Endometrial microvascular endothelial cells (primary cell): ENCODE measurements around the gene FGF14. TPM values are rescaled to one million over a fixed set of nuclear protein-coding genes. Genes with fewer than 3 reads are reported as not detected.

Experiments
- in situ Hi-C: cut with HindIII; loops from 2 replicates; pipeline ENCODE4 v1.10.0; 2017; ENCODE audit warnings: low sequenced_read_pairs, low pct_unique_long_range_greater_than_20kb; ENCODE audit errors: inconsistent ontology term
- total RNA-seq: library from RNA; depleted of rRNA; stranded (reverse); fragments of >200 nt; gene quantifications from one replicate; pipeline ENCODE4 v1.2.3, GENCODE V29; 2015; ENCODE audit errors: inconsistent ontology term

The FGF14 gene
- total RNA-seq, 1 donor from 2014 or later, result under 0.01 TPM

DNA sequence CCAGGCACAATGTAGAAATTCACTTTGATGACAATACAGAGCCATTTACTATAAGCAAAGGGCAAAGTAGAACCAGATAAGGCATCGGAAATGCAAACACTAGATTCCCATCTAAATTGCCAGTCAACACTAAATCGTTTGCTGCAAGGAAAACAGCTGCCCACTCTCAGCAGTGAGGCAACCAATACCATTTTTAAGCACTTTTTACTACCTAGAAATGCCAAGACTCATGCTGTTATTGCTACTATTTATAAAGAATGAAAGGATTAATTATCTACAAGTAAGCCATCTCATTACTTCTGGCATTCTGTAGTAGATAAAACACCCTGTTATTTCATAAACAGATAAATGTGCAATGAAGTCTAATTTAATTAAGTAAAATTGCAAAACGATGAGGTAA, 422.0 kb downstream of the FGF14 start:
- in situ Hi-C loops, result no loop called here

DNA sequence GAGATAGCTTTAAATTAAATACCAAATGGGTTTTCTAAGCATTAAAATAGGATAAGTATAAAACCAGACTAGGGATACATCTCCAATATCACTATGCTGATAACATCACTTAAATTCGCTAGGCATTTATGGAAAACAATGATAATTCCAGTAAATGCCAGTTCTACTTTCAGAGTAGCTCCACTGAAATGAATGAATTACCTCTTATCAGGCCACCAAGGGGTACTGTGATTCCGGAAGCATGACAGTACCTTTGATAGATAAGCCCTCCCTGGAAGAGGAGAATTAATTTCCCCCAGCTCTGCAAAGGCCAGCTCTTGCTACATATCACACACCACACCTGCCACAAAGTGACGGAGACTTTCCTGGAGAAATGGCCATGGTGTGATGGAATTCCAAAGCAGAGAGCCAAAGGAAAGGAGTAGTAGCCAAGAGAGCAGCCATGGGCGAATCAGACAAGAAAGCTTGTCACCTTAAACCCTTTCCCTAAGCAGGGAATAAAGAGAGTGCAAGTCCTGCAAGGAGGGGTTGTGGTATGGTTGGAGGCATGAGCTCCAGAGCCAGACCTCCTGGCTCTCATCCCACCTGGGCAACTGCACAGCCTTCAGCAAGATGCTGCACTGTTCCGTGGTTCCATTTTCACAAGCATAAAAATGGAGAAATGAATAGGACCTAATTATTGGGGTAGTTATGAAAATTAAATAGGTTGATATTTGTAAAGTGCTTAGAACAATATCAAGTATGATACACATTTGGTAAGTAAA, 423.1 kb downstream of the FGF14 start:
- in situ Hi-C loops, result no loop called here

DNA sequence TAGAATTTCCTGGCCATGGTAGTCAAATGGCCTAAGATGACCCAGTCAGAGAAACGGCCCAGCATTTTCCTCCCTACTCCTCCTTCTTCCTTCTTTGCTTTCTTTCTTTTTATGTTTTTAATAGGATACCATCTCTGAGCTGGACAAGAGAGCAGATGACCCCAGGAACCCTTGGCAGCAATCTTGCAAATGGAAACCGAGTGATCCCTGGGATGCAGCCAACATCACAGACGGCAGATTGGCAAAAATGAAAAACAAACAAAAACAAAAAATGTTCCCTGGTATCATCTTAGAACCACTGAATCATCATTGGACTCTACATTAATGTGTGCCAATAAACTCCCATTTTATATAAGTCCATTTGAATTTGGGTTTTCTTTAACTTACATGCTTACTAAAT, 424.4 kb downstream of the FGF14 start:
- in situ Hi-C loops, result no loop called here

DNA sequence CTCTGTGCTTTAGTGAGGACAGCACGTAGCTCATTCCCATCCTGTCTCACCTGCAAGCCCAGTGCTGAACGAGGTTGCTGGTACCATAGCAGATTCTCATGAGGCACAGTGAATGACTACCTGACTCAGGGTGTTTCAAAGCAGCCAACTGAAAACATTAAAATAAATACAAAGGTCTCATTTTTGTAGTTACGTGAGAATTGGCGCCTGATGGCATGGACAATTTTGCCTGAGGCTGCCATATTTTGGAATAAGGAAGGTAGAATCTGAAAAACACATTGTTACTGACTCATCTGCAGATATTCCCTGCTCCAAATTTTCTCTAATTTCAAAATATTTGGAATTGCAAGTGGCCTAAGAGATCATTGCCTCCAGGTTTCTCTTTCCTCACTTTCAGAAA, 429.7 kb downstream of the FGF14 start:
- in situ Hi-C loops, result no loop called here

DNA sequence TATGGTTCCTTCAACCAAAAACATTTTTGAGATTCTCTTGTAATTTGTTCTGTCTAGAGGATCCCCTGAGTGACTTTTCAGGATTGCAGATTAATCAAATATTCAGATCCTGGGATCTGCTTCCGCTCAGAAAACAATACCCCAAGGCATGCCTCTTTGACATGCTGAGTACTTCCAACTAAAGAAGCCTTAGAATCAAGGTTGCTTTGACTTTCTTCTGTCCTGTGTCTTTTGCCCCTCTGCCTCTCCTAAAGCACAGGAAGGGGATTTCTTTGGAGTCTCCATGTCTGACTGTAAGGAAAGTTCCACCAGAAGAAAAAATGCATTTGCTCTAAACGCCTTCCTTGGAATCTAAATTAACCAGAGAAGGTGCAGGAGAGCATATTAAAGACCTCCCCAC, 431.5 kb downstream of the FGF14 start:
- in situ Hi-C loops, result no loop called here

DNA sequence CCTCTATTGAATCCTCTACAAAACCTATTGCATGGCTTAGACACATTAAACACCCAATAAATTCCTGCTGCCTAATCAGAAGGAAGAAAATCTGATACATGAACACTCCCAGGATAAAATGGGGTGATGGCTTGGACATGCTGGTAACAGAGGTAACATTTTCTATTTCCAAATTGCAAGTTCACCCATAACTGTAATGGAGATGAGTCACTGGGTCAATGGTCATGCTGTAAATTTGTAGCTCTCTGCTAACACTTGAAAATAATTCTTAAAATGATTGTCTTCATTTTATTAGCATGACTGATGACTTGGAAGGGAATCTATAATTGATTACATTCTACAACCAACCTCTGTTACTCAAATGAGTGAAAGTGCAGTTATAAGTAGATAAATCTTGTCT, 434.1 kb downstream of the FGF14 start:
- in situ Hi-C loops, result no loop called here

DNA sequence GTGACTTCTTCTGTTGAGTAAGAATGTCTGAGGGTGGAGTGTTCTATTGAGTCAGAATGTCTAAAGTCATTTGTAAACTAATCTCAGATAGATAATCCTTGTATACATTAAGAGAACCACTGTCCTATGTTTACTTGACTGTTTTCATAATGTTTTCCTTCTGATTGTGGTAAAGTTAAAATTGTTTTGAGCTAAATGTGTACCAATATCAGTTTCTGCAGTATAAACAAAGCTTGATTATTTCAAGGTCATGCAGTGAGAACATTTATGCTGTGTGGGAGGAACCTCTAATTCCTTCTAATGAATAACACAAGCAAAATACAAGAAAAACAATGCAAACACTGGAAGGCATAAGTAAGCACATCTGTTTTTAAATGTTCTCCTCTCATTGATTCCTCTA, 434.6 kb downstream of the FGF14 start:
- in situ Hi-C loops, result no loop called here

DNA sequence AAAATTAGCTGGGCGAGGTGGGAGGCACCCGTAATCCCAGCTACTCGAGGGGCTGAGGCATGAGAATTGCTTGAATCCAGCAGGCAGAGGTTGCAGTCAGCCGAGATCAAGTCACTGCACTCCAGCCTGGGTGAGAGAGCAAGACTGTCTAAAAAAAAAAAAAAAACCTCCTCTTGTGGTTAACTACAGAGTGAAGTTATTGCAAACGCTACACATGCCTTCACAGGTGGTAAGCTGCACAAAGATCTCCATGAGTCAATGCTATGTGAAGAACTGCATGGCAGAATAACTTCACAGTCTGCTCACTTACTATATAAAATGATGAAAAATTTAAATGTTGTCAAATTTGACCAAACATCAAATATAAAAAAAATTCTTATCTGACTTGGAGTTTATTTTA, 436.8 kb downstream of the FGF14 start:
- in situ Hi-C loops, result no loop called here

DNA sequence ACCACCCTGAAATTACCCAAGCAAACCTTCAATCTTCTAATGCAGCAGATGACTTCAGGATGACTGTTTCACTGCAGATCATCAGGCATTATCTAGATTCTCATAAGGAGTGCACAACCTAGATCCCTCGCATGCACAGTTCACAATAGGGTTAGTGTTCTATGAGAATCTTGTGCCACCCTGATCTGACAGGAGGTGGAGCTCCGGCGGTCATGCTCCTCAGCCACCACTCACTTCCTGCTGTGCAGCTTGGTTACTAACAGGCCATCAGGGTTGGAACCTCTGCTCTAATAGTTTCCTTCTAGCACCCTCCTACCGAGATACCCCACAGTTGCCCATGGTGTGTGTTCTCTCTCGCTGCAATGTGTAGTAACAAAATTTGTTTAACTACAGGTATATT, 442.8 kb downstream of the FGF14 start:
- in situ Hi-C loops, result no loop called here

DNA sequence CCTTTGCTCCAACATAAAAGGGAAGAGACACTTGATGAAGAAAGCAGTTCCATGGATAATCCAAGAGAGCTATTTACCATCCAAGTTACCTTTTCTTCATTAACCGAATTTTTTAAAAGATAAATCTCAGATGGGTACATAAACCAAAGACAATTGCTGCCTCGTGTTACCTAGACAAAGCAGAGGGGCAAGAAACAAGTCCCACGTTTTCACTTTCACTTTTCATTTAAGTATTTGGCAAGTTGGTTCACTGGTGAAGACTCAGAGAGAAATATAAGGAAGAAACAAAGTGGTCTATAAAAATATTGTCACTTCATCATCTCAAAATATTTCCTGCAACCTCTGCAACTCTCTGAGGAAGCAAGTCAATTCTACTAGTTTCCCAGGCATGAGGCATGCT, 446.1 kb downstream of the FGF14 start:
- in situ Hi-C loops, result no loop called here

DNA sequence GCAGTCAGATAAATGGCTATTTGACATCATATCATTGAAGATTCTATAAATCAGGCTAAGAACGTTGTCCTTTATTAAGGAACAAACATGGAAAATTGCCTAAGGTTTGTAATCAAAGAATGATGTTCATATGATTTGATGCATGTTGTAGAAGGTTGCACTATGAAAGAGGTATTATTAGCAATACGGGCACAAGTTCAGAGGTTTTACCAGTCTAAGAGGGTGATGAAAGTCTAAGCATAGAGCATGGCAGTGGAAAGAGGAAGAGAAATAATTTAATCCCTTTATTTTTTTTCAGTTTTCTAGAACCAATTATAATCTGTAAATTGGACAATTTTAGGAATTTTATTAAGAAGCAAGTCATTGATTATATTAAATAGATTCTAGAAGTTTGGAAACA, 450.7 kb downstream of the FGF14 start:
- in situ Hi-C loops, result no loop called here

DNA sequence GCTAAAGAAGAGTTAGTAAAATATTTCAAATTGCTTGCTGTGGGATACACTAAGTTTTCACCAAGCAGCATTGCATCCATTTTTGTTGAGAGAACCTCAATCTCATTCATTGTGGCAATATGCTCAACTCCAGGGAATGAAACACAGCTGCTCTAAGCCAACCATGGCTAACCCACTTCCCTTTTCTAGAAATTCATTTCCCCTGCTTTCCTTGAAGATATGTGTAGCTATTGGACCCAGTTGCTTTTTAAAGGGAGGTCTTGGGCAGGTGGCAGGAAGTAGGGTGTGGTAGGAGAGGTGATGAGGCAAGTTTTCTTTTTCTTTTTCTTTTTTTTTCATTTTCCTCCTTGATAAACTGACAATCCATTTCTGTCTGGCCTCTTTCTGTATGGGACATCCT, 452.2 kb downstream of the FGF14 start:
- in situ Hi-C loops, result no loop called here

DNA sequence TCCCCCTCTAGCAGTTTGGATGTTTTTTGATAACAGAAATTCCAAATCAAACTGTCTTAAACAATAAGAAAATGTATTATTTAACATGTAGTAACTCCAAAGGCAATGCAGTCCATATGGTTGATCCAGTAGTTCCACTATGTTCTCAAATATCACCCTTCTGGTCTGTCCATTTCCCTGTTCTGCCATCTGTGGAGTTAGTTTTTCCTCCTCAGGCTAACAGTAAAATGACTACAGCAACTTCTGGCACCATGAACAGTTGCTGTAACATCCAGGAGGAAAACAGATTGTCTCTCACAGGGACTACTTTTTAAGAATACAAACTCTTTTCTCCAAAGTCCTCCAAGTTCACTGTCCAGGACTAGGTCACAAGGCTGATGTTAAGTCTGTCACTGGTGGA, 455.4 kb downstream of the FGF14 start:
- in situ Hi-C loops, result no loop called here

DNA sequence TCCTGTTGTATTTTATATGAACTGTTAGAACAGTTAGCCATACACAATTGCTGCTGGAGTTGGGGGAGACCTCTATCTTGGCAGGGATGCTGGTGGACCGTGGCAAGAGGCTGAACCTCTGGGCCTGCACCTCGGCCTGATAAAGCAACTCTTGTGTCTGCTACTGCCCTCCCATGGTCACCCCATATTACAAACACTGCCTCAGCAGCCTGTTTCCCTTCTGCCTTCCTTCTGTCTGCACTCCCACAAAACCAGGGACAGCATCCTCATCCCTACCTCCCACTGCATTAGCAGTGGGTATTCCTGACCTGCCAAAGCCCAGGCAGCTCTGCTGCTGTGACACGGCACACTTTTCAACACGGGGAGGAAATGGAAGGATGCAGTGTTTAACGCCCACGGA, 456.4 kb downstream of the FGF14 start:
- in situ Hi-C loops, result no loop called here

DNA sequence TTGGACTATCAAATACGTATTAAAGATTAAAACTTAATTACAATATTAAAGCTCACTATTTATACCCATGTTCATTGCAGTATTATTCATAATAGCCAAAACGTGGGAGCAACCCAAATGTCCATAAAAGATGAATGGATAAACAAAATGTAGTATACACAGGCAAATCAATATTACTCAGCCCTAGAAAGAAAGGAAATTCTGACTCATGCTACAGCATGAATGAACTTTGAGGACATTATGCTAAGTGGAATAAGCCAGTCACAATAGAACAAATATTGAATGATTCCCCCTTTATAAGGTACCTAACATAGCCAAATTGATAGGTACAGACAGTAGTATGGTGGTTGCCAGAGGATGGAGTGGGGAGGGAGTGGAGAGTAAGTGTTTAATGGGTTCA, 457.3 kb downstream of the FGF14 start:
- in situ Hi-C loops, result no loop called here

DNA sequence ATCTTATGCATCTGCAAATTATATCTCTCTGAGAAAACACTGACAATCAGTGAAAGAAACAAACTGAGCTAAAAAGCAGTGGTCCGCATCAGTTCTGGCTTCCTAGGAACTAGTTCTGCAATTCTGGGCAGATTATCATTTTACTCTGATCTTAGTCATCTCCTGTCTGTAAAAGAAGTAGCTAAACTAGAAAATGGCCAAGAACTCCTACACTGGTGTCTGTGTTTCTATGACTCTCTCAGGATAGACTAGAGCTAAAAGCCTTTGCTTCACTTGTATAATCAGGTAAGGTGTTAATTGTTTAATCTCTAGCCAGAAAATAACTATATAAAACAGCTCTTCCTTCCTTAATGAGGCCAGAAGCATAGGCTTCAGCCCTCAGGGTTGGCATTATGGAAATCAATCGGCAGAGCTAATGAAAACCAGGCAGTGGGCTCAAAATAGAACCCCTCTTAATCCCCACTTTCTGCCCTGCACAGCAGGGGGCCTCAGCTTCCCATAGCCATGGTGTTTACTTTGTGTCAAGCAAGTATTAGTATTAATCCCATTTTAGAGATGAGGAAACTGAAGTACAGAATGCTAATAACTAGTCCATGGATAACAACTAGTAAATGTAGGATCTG, 459.2 kb downstream of the FGF14 start:
- in situ Hi-C loops, result no loop called here

DNA sequence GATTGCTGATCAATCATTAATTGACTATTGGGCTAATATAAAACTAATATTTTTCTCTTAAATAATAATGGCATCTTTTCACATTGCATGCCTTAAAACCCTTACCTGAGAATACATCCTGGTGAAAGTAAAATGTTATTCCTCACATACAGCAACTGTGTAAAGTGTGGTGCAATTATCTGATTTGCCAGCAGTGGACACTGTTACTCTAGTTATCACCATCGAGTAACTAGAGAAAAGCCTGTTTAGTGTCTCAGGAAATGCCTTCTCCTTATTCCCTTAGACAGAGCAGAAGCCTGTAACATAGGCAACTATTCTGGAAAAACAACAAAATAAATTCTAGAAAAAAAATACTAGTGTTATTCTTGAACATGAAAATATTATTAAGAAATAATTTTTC, 459.8 kb downstream of the FGF14 start:
- in situ Hi-C loops, result no loop called here

DNA sequence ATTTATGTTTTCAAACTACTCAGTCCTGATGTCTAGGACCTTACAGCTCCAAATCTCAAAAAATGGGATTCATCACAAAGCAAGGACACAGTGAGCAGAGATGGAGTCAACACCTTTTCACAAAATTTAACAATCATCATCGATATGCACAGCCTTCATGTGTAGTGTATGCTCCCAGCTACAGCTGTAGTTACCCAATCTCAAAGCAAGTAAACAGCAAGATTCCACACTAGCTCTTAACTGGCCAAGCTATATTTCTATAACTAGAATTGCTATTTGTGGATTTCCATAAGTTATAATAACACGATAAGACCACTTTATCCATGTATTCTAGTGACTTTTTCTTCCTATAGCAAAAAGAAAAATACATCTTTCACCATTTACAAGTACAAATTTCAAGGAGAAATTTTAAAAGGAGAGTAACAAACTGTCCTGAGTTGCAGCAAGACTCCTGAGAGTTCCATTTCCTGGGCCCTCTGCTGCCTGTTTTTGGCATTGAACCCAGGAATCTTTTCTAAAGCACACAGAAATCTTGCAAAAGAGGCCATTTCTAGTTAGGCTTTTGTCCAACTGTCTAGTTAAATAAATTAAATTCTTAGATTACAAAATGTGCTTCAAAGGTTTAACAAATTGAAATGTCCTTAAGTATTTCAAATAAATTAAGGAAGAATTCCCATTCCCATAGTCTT, 460.6 kb downstream of the FGF14 start:
- in situ Hi-C loops, result no loop called here

DNA sequence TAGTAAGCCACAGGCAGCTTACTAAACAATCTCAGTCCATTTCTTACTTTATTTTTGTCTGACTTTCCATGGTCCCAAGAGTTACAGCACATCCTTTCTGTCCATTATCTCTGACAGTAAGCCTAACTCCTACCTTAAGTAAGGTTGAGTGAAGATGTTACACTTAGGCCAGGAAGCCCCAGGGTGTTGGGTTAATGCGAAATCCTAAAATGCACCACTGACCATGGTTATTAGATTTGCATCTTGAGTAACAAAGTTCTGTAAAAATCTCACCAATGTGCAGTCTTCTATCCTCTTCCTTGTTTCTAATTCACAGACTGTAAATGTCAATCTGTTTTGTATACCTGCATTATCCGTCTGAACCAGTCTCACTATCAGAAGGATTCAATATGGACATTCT, 462.5 kb downstream of the FGF14 start:
- in situ Hi-C loops, result no loop called here

DNA sequence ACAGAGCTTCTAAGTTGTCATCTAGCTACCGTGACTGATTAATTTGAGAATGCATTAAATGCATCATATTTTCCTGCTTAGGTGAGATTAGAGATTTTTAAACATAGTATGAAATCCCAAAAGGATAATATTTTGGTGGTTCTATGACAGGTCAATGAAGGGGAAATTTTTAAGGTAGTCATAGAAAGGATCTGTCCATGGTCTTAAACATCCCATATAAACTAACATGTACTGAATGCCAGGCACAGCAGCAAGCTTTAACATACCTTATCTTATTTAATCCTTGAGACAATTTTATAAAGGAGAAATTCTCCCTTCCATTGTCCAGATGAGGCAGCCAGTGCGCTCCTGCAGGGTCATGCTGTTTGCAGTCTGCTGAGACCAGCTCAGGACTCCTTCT, 466.0 kb downstream of the FGF14 start:
- in situ Hi-C loops, result no loop called here
